Left forelimb (tissue), 1 donor: ENCODE data around the gene PLPP1.

ENCODE experiments used
- DNase-seq: peaks from one replicate; pipeline ENCODE4 v3.0.0-alpha.2; 2018; ENCODE audit warnings: low spot score

Gene PLPP1

GRCh38 chr5:55446640-55447351 is 88.0 kb downstream of the PLPP1 start:
- DNase-seq: no peak

- no peak for DNase-seq
Measured at GRCh38 chr5:55445791-55446190, 89.0 kb downstream of the PLPP1 start.

GRCh38 chr5:55441954-55442353 is 92.8 kb downstream of the PLPP1 start:
- DNase-seq: no peak

GRCh38 chr5:55441107-55441771 is 93.5 kb downstream of the PLPP1 start:
- DNase-seq: no peak

GRCh38 chr5:55440188-55440646 is 94.5 kb downstream of the PLPP1 start:
- DNase-seq: no peak

GRCh38 chr5:55438998-55439397 is 95.8 kb downstream of the PLPP1 start:
- no peak for DNase-seq

- no peak for DNase-seq
Measured at GRCh38 chr5:55437859-55438206, 96.9 kb downstream of the PLPP1 start.

- DNase-seq: no peak
Measured at GRCh38 chr5:55437452-55437851, 97.3 kb downstream of the PLPP1 start.

GRCh38 chr5:55432549-55432948 is 102.2 kb downstream of the PLPP1 start:
- no peak for DNase-seq

- DNase-seq: no peak
Measured at GRCh38 chr5:55429613-55430253, 105.0 kb downstream of the PLPP1 start.

- no peak for DNase-seq
Measured at GRCh38 chr5:55429221-55429612, 105.5 kb downstream of the PLPP1 start.

- no peak for DNase-seq
Measured at GRCh38 chr5:55427157-55427556, 107.6 kb downstream of the PLPP1 start.

GRCh38 chr5:55426455-55426854 is 108.3 kb downstream of the PLPP1 start:
- DNase-seq: no peak

GRCh38 chr5:55421074-55421529 is 113.7 kb downstream of the PLPP1 start:
- DNase-seq: no peak

- DNase-seq: no peak
Measured at GRCh38 chr5:55418994-55419968, 115.5 kb downstream of the PLPP1 start.

- no peak for DNase-seq
Measured at GRCh38 chr5:55416306-55416705, 118.5 kb downstream of the PLPP1 start.

- DNase-seq: no peak
Measured at GRCh38 chr5:55415071-55415470, 119.7 kb downstream of the PLPP1 start.

- no peak for DNase-seq
Measured at GRCh38 chr5:55413644-55414043, 121.1 kb downstream of the PLPP1 start.

GRCh38 chr5:55411876-55412275 is 122.9 kb downstream of the PLPP1 start:
- DNase-seq: no peak

GRCh38 chr5:55410845-55411244 is 123.9 kb downstream of the PLPP1 start:
- no peak for DNase-seq

- no peak for DNase-seq
Measured at GRCh38 chr5:55409775-55410174, 125.0 kb downstream of the PLPP1 start.

- no peak for DNase-seq
Measured at GRCh38 chr5:55407984-55408383, 126.8 kb downstream of the PLPP1 start.
